HG03045 (cell line): ENCODE measurements around the gene ARHGEF10L.

ENCODE experiments used
- ATAC-seq: cut with Tn5 transposase; IDR thresholded peaks from one replicate; pipeline ENCODE4 v1.9.1; 2021; ENCODE audit warnings: mild to moderate bottlenecking, moderate library complexity; ENCODE audit not compliant: unreplicated experiment

The ARHGEF10L gene

DNA sequence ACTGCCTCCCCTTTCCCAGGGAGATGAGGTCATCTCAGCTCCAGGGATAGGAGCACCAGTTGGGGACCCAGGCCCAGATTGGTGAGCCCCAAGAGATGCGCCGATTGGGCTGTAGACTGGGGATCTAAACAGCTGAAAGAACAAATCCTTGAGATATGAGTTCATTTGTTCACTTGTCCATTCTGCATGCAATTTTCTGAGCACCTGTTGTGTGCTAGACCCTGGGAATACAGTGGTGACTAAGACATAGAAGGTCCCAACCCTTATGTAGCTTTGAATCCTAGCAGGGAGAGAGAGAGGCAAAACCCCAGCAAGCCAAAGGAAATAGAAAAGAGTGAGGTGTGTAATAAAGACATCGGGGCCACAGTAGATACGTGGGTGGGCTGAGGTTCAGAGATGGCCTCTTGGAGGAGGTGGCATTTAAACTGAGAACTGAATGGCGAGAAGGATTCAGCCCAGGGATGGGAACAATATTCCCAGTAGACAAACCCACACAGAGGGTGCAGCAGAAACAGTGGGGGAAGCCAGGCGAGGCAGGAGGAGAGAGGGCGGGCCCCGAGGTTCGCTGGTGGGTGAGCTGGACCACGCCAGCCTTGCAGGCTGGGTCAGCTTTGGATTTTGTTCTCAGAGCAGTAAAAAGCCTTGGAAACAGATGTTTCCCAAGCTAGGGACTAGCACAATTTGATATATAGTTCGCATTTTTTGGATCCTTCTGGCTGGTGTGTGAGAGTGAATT is 110.0 kb downstream of the ARHGEF10L start:
- no peak for ATAC-seq

DNA sequence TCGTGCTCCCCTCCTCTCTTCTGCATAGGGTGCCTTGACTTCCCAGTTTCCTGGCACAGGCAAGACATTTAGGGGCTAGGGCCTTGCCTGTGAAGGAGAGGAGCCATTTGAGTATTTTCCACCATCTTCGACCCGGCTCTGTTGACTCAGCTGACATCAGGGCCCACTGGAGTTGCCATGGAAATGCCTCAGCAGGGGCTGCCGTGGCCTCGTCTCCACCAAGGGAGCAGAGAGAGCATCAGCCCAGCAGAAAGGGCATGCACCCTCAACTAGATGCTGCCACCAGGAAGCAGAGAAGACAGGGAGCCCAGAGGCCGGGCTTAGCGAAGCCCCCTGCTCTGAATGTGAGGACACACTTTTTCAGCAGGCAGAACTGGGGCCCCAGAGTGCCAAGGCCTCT is 113.8 kb downstream of the ARHGEF10L start:
- no peak for ATAC-seq

DNA sequence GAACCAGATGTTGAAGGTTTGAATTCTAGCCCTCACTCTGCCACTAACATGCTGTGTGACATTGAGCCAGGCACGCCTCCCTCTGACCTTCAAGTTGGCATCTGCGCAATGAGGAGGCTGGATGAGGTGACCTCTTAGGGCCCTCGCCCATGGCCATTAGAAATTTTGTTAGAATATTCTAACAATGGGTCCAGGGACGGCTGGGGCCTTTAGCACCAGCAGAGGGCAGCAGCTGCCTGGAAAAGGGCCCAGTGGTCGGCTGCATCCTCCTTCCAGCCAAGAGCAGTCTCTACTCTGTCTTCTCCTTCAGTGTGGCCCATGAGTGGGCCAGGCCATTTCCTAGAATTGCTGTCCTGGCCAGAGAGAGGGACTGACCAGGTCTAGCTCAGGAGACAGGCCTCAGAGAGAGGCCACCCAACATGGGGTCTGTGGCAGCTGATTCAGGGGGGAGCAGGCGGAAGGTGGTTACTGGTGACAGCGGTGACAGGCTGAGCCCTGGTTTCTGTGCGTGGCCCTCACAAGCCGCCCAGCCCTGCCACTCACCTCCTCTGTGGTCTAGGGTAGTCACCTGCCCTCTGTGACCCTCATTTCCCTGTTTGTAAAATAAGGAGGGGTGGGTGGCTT is 114.3 kb downstream of the ARHGEF10L start:
- ATAC-seq = no peak

DNA sequence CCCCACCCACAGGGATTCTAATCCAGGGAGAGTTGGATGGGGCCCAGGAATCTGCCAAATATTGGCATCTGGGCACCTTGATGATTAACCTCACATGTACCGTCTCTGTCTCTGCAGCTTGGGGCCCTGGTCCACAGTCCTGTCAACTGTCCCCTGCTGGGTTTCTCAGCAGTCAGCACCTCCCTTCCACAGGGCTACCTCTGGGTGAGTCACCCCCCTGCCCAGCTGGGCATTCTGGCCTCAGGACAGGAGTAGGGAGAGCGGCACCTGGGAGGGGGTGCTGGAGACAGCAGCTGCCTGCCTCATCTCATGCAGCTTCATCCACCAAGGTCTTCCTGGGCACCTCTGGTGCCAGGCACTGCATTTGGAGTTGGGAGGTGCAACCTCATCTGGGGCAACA is 115.0 kb downstream of the ARHGEF10L start:
- no peak for ATAC-seq

DNA sequence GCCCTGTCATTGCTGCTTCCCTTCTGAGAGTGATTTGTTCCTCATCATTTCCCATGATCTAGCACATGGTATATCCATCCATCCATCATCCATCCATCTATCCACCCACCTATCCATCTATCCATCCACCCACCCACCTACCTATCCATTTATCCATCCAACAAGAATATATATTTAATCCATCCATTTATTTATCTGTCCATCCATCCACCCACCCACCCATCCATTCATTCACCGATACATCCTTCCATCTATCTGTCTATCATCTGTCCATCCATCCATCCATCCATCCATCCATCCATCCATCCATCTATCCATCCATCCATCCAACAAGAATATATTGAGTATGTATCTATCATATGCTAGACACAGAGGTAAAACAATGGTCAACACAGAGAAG is 115.7 kb downstream of the ARHGEF10L start:
- ATAC-seq = no peak

DNA sequence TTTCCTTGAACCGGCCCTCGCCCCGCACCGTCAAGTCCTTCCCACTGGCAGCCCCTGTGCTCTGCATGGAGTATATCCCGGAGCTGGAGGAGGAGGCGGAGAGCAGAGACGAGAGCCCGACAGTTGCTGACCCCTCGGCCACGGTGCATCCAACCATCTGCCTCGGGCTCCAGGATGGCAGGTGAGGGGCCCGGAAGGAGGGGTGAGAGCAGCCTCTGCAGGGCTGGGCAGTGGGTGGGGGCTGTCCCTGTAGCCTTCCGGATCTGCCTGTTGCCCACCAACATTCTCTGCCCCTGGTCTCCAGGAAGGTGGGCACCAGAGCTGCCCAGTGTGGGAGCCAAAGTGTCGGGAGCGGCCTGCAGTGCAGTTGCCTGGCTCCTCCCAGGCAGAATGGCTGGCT is 116.4 kb downstream of the ARHGEF10L start:
- no peak for ATAC-seq

DNA sequence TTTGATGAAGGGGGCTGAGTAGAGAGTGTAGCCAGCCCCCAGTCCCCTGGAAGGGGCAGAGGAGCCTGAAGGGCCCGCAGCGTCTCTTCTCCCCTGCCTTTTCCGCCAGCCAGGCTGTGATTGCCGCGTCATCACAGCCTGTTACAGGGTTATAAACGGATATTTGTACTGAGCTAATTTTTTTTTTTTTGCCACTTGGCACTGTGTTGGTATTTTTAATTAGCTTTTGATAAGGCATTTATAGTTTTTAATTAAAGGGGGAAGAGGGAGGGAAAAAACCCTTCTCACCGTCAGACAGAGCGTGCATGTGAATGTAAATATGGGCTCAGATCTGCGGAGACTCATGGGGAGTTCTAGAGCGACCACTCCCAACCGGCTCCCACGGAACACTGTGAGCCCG is 117.9 kb downstream of the ARHGEF10L start:
- ATAC-seq = no peak

DNA sequence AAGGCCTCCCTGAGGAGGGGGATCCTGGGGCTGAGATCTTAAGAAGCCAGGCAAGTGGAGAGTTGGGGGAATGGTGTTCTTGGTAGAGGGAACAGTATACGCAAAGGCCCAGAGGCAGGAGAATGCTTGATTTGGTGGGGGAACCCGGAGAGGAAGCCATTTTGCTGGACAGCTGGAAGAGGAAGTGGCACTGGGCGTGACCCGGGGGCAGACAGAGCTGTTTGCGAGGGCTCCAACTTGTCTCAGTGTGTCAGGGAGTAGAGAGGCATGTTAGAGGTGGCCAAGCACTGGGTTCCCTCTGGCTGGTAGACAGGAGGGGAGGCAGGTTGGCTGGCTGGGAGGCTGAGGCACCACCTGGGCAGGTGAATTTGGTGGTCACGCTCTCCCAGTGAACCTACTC is 119.3 kb downstream of the ARHGEF10L start:
- ATAC-seq = no peak

DNA sequence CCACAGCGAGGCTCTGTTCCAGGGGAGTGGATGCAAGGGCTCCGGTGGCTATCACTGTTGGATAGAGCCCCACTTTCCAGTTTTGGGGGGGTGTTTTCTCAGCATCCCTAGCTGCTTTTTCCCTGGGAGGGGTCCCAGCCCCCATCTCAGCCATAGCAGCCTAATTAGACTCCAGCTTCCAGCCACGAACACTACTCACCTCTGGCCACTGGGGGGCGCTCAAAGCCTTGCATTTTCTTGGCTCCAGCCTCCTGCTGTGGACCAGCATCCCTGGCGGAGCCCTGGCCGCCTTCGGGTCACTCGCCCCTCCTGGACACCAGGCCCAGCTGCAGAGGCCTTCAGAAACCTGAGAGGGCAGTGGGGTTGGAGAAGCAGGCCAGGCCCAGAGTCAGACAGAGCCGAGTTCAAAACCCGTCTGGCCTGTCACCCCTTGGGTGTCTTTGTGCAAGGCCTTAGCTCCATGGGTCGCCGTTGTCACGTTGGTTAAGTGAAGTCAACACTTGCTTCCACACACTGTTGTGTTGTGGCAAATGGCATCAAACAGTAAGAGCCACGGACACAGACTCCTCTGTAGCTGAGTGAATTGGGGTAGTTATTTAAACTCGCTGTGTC is 122.2 kb downstream of the ARHGEF10L start:
- ATAC-seq = no peak

DNA sequence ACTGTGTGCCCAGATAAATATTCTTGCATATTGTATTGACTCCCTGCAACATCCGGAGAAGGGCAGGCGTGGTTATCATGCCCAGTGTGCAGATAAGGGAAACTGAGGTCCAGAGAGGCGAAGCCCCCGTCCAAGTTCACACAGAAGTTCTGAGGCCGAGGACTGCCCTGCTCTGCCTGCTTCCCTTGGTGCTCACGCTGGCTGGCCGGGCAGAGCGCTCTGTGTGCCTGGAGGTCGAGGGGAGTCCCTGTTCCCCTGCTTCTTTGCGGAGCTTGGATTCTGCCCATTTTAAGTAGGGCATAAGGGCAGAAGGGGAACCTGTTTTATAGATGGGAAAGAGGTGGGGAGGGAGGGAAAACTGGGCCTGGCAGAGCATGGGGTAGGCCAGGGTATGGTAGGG is 122.8 kb downstream of the ARHGEF10L start:
- no peak for ATAC-seq

DNA sequence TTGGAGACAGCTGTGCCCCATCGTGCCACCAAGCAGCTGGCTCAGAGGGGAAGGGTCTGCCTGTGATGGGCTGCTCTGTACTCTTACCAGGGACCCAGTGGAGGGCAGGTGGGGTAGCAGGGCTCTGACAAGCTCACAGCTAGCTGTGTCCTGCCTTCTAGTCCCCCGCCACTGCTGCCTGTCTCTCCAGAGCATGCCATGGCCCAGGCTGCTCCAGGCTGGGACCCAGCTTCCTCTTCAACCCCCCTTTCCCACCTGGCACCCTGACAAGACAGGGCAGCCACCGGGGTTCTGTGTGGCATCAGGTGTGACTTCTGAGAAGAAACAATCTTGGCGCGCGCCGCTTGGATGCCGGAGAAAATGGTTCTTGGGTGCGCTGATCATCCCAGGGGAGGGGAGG is 123.3 kb downstream of the ARHGEF10L start:
- ATAC-seq = no peak

DNA sequence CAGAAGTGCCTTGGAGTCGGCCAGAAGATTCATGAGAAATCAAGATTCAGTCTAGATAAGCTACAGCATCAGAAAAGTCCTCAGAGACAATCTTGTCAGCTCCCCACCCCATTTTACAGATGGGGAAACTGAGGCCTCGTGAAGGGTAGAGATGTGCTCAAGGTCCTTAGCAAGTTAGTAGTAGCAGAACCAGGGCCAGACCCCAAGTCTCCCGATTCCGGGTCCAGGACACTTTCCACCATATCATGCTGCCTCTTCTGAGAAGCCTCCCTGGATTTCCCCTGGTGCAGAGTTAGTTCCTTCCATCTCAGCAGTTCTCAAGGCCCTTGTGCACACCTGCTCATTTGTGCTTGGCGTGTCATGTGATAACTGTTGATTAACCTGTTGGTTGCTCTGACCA is 124.1 kb downstream of the ARHGEF10L start:
- ATAC-seq = no peak

DNA sequence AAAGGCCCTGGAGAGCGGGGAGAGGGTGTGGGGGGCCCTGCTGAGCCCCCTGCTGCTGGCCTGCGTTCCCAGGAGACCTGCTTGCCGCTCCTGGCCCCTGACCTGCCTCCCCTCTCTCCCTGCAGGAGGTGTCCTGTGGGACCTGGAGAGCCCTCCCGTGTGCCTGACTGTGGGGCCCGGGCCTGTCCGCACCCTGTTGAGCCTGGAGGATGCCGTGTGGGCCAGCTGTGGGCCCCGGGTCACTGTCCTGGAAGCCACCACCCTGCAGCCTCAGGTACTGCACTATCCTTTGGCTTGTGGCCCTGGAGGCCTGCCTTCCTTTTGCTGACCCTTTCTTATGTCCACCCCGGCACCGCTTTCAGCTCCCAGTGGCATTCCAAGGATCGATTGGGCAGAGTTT is 124.8 kb downstream of the ARHGEF10L start:
- ATAC-seq = no peak

DNA sequence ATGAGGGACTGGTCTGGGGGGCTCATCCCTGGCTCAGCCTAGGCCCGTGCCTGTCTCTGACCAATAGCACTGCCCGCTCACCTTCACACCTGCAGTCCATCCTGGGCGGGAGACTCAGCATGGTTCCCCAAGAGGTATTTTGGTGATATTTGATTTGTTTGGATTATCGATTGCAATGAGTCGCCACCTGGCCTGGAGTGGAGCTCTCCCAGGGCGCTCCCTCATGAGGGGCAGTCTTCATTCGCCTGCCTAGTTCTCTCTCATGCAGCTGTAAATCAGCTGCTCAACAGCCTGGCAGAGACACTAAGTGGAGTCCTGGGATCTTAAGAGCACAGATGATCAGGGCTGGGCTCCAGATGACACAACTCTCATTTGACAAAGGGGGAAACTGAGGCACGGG is 125.6 kb downstream of the ARHGEF10L start:
- ATAC-seq = no peak

DNA sequence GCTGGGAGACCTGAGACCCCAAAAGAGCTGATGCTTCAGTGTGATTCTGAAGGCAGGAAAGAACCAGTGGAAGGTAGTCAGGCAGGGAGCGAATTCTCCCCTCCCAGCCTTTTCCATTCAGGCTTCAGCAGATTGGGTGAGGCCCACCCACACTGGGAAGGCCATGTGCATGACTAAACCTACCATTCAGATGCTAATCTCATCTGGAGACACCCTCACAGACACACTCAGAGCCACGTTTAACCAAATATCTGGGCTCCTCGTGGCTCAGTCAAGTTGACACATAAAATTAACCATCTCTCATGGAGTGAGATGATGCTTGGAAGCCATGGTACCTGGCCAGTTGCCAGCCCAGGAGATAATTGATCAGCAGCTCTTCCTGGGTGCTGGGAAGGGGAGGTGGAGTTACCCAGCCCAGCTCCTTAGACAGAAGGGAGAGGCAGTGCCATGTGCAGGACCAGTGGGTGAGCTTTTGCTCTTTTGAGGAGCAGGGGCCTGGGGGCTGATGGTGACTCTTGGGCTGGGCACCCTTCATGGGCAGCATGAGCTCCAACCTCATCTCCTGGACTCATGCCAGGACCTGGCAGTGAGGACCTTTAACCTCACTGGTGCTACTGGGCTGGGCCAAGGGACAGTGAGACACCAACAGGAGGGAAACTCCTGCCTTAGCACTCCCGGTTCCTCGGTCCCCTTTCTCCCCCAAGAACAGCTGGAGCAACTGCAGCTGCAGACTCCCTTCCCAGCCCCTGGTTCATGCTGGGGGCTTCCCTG is 126.6 kb downstream of the ARHGEF10L start:
- ATAC-seq = no peak

DNA sequence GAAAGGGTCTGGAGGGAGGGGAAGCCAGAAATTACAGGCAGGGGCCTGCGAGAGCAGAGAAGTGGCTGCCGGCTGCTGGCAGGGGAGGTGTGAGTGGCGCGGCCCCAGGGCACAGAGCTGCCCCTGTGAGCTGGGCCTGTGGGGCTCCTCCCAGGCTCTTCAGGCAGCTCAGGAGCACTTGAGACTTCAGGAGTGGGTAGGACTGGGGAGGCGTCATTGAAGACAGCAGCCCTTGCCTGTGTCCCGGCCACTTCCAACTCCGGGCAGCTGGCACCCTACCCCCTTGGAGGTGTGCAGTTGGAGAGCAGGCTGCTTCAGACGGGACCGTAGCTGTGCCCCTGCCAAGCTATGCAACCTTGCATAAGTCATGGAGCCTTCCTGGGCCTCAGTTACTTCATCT is 128.1 kb downstream of the ARHGEF10L start:
- ATAC-seq = no peak

DNA sequence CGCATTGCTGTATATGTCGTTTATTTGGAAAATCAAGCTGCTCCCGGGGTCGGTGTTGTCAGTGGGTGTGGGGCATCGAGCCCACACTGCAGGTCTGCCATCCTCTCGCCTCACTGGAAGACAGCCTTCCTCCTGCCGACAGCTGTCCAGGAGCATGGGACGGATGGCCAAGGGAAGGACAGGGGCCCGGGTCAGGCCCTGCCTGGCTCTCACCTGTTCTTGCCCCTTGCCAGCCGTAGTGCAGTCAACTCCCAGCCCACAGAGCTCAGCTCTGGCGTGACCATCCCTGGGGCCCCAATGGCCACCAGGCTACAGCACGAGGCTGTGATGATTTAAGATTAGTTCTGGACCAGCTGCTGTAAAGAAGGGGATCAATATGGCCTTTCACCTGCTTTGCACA is 128.7 kb downstream of the ARHGEF10L start:
- no peak for ATAC-seq

DNA sequence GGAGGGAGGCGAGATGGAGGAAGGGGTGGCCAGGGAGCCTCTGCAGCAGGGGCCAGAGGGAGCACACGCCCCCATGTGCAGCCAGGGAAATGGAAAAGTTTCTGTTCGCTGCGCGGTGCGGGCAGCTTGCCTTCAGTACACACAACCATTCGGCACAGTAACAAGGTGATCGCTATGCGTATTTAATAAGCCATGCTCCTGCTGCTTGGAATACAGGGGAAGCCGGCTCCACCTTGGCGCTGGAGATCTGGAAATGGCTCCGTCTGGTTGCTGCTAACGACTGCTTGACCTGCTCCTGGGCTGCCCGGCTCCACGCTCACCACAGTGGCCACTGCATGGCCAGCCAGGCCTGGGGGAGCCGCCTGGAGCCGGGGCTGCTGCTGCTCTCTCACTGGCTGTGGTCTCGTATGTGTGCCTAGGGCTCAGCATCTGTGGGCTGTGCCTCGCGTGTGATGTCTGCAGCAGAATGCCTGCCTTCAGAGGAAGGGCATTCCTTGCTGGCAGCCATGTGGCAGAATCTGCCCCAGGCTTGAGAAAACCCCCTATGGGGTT is 129.2 kb downstream of the ARHGEF10L start:
- no peak for ATAC-seq

DNA sequence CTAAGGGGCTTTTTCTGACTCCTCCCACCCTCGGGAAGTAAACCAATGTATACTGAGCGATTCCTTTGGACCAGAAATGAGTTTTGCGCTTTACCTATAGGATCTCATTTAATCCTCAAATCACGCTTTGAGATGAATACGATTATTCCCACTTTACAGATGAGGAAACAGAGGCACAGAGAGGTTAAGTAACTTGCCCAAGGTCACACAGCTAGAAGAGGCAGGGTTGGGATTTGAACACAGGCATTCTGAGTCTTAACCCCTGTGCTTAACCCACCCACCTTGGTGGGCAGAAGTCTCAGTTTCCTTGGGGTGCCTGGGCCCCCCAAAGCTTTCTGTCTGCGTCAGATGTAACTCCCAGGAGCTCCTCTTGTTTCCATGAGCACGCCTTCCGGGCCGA is 129.8 kb downstream of the ARHGEF10L start:
- no peak for ATAC-seq

DNA sequence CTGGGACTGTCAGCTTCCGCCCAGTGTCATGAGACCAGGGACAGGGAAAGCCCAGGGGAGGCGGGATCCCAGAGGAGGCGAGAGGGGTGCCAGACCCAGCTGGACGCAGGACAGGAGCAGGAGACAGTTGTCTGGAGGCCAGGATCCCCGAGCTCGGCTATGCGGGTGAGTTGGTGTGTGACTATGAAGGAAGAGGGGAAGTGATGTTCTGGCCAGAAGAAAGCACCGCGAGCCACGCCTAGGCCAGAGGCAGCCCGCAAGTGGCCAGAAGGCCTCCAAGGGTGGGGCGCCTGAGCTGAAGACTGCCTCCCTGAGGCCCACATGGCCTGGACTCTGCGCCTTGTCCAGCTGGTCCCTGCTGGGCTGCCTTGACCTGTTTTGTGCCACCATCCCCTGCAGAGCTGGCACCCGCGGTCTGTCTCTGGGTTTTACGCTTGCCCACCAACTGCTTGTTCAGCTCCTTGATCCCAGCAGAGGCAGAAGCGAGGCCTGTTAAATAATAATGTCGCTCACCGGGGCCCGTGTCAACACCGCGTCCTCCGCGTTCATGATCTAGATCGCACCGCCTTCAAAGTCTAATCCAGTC is 130.5 kb downstream of the ARHGEF10L start:
- no peak for ATAC-seq
